Esophagus muscularis mucosa (tissue), 3 donors: ENCODE measurements around the gene RGS12.

Experiments
- POLR2A ChIP-seq: fragments of 450-650 bp; IDR thresholded peaks from one replicate; pipeline ENCODE4 v1.6.1; 2017; ENCODE audit warnings: antibody characterized with exemption, moderate library complexity, mild to moderate bottlenecking, low read depth
- TF ChIP-seq, protein P1 (sequence below), 3 experiments: fragments of 200-600 bp in 2 of 3; fragments of 450-650 bp in 1 of 3; sonication (generic) in 2 of 3; IDR thresholded peaks; one replicate each; pipeline ENCODE4 v1.5.1; 2017 to 2019; ENCODE audit warnings: antibody characterized with exemption in 3 of 3, mild to moderate bottlenecking in 2 of 3, moderate library complexity in 1 of 3

DNA sequence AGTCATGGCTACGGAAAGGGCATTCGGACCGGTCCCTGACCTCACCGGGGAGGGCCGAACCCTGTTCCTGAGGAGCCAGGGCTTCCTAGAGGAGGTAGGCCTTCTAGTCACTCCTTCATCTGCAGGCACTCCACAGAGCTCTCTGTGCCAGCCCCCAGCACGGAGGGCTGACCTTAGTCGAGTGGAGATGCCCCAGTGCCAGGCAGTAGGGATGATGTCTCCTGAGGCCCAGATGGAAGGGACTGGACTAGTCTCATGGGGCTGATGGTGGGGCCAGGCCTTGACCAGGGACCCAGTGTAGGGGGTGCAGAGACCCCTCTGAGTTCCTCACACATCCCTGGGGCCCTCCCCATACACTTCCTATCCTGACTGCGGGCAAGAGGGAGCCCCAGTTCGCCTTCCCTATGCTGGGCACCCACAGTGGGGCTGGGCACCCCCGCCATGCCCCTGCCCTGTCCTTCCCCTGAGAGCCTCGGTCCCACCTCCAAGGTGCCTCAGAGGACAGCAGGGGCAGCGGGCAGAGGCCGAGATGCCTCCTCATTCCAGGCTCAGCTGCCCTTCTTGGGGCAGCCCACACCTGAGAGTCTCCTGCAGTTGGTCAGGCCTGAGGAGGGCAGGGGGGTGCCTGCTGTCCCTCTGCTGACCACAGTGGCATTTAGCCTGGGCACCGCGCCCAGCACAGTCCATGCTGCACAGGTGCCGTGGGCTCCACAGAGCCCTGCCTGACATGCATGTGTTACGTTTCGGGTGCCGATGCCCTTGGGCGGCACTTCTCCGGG lies 45.2 kb upstream of the RGS12 start:
- no peak for TF ChIP-seq POLR2A
- TF ChIP-seq, protein P1, sequence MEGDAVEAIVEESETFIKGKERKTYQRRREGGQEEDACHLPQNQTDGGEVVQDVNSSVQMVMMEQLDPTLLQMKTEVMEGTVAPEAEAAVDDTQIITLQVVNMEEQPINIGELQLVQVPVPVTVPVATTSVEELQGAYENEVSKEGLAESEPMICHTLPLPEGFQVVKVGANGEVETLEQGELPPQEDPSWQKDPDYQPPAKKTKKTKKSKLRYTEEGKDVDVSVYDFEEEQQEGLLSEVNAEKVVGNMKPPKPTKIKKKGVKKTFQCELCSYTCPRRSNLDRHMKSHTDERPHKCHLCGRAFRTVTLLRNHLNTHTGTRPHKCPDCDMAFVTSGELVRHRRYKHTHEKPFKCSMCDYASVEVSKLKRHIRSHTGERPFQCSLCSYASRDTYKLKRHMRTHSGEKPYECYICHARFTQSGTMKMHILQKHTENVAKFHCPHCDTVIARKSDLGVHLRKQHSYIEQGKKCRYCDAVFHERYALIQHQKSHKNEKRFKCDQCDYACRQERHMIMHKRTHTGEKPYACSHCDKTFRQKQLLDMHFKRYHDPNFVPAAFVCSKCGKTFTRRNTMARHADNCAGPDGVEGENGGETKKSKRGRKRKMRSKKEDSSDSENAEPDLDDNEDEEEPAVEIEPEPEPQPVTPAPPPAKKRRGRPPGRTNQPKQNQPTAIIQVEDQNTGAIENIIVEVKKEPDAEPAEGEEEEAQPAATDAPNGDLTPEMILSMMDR (IDR thresholded peaks at IDR 0.05) = no peak
